T-helper 1 cell treated with Interleukin-12 subunit alpha and Interleukin-12 subunit beta and Interleukin-4 antibody, amounts not matched to agents 30 ng/mL and 1 ng/mL, for 36 hours (primary cell): ENCODE data around the gene ZBTB9. TPM values are rescaled to one million over a fixed set of nuclear protein-coding genes. Genes with fewer than 3 reads are reported as not detected.

ENCODE experiments used
- intact Hi-C: fragments of 100-400 bp; cut with micrococcal nuclease; formaldehyde crosslinking; loops from one replicate; pipeline ENCODE4 v1.15.1; 2024
- total RNA-seq: library from RNA; stranded (reverse); gene quantifications from 2 replicates; pipeline ENCODE4 v1.2.3, GENCODE V29; 2022

Gene ZBTB9
- total RNA-seq, result 11.7 and 12.1 TPM in 2 replicates

- intact Hi-C loops, result loop anchor here (1.0 to 5.0 kb wide), 16 partner anchors 23 to 254 kb away; partner anchors contain the start of genes BAK1, CUTA, ITPR3 and KIFC1
These were observed at the start of gene ZBTB9 for GRCh38 chr6:33454009-33454946. ZBTB9 (plus strand) TSS chr6:33454576; CDS start chr6:33455101, 525 bp downstream.

DNA sequence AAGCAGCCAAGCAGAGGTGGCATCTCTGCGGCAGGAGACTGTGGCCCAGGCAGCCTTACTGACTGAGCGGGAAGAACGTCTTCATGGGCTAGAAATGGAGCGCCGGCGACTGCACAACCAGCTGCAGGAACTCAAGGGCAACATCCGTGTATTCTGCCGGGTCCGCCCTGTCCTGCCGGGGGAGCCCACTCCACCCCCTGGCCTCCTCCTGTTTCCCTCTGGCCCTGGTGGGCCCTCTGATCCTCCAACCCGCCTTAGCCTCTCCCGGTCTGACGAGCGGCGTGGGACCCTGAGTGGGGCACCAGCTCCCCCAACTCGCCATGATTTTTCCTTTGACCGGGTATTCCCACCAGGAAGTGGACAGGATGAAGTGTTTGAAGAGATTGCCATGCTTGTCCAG, 49.5 kb upstream of the ZBTB9 start:
- intact Hi-C loops, result no loop called here

DNA sequence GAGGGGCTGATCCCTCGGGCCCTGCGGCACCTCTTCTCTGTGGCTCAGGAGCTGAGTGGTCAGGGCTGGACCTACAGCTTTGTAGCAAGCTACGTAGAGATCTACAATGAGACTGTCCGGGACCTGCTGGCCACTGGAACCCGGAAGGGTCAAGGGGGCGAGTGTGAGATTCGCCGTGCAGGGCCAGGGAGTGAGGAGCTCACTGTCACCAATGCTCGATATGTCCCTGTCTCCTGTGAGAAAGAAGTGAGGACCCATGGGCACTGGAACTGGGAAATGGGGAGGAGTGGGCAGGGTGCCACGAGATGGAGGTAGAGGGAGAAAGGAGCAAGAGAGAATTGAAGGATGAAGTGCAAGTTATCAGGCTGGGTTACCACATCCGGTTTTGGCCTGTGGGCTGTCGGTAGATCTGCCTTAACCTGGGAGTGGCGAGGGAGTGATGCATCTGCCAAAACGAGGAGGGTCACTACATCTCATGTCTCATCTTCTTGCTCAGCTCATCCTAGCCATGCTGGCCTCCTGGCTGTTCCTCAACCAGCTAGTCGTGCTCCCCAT, 48.9 kb upstream of the ZBTB9 start:
- intact Hi-C loops, result no loop called here

DNA sequence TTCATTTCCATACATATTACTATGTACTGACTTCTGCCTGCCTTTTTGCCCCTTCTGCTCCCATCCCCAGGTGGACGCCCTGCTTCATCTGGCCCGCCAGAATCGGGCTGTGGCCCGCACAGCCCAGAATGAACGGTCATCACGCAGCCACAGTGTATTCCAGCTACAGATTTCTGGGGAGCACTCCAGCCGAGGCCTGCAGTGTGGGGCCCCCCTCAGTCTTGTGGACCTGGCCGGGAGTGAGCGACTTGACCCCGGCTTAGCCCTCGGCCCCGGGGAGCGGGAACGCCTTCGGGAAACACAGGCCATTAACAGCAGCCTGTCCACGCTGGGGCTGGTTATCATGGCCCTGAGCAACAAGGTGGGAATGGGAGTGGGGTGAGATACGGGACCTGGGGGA, 48.2 kb upstream of the ZBTB9 start:
- intact Hi-C loops, result no loop called here

DNA sequence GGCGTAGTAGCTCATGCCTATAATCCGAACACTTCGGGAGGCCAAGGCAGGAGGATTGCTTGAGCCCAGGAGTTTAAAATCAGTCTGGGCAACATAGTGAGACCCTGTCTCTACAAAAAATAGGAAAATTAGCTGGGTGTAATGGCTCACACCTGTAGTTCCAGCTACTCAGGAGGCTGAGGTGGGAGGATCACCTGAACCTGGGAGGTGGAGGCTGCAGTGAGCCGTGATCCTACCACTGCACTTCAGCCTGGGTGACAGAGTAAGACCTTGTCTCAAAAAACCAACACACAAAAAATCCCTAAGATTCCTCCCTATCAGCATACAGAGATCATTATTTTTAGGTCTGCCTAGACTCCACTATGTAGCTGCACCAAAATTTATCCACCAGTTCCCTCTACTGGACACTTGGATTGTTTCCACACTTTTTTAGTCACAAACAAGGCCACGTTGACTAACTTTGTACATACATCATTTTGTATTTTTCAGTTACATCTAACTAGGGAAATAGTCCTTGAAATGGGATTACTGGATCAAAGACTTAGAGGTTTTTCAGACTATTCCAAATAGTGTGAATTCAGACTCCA, 47.2 kb upstream of the ZBTB9 start:
- intact Hi-C loops, result no loop called here

GRCh38 chr6:33410050-33410710, 44.2 kb upstream of the ZBTB9 start:
- intact Hi-C loops, result loop anchor here (1.0 to 10.0 kb wide), 16 partner anchors 8 to 1745 kb away; partner anchors contain the start of genes AGPAT1, C6orf47, CSNK2B and CUTA

GRCh38 chr6:33410711-33411631, 43.4 kb upstream of the ZBTB9 start, which contains the start of gene PHF1:
PHF1 (plus strand) TSS chr6:33411014; CDS start chr6:33412264, 1,250 bp downstream.
- intact Hi-C loops, result loop anchor here (1.0 to 10.0 kb wide), 16 partner anchors 7 to 1746 kb away; partner anchors contain the start of genes AGPAT1, C6orf47, CSNK2B and CUTA

- intact Hi-C loops, result loop anchor here (5.0 to 10.0 kb wide), 6 partner anchors 291 to 1747 kb away; partner anchors contain the start of genes AGPAT1, C6orf47, CSNK2B and DXO
These were observed 42.8 kb upstream of the ZBTB9 start for GRCh38 chr6:33411632-33412005.

GRCh38 chr6:33412140-33413009, 42.0 kb upstream of the ZBTB9 start:
- intact Hi-C loops, result loop anchor here (5.0 to 10.0 kb wide), 6 partner anchors 290 to 1748 kb away; partner anchors contain the start of genes AGPAT1, C6orf47, CSNK2B and DXO

- intact Hi-C loops, result loop anchor here (5.0 to 10.0 kb wide), 6 partner anchors 289 to 1749 kb away; partner anchors contain the start of genes AGPAT1, C6orf47, CSNK2B and DXO
These were observed 40.9 kb upstream of the ZBTB9 start for GRCh38 chr6:33413241-33414120.

GRCh38 chr6:33414592-33415271, 39.6 kb upstream of the ZBTB9 start:
- intact Hi-C loops, result loop anchor here (5.0 to 10.0 kb wide), 8 partner anchors 288 to 1750 kb away; partner anchors contain the start of genes AGPAT1, C6orf47, CSNK2B and DXO

DNA sequence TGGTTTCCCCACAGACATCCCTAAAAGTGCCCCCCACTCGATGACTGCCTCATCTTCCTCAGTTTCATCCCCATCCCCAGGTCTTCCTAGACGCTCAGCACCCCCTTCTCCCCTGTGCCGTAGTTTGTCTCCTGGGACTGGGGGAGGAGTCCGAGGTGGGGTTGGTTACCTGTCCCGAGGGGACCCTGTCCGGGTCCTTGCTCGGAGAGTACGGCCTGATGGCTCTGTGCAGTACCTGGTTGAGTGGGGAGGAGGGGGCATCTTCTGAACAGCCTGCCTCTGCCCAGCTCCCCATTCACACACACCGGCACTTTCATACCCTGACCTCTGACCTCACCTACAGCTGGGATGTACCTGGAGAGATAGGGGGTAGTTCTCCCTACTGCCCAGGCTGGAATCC, 38.5 kb upstream of the ZBTB9 start:
- intact Hi-C loops, result loop anchor here (5.0 to 10.0 kb wide), 7 partner anchors 296 to 1751 kb away; partner anchors contain the start of genes AGPAT1, C6orf47, CSNK2B and DXO

DNA sequence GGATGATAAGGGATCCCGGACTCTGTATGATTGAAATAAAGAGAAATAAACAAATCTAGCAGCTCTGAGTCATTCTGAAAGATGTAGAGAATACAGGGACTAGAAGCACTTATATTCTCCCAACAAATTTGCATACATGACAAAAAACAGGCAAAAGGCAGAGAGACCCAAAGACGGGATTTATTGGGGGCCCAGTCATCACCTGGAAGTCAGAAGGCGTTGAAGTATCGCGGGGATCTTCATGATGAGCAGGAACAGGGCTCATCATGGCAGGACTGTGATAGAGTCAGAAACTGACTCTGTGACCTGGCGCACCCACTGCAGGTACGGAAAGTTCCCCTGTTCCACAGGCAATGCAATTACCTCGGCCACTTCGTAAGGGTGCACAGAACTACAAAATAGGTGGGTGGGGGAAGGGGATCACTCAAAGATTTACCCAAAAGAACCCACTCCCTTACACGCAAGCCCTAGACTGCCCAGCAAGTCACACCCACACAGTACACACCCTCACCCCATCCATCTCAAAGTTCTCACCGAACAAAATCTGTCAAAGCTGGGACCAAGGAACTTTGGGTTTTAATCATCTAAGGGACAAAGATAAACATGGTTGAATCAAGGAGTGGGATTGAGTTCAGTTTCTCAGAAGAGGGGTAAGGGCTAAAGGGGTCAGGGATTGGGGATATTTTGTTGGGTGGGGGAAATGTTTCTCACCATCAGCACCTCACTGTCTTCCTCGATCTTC, 37.8 kb upstream of the ZBTB9 start:
- intact Hi-C loops, result loop anchor here (5.0 to 10.0 kb wide), 7 partner anchors 296 to 1752 kb away; partner anchors contain the start of genes AGPAT1, C6orf47, CSNK2B and DXO

GRCh38 chr6:33417128-33417902, 37.1 kb upstream of the ZBTB9 start:
- intact Hi-C loops, result loop anchor here (5.0 to 10.0 kb wide), 7 partner anchors 295 to 1753 kb away; partner anchors contain the start of genes AGPAT1, C6orf47, CSNK2B and DXO
